NCI-H748 (cell line): ENCODE results near the gene KRTAP12-2.
A peak's percentile ranks its signal among the peaks of the same experiment; 100 is the strongest.
"Not testable (repeated sequence)": the region's sequence is repeated elsewhere in the genome, so short reads cannot be mapped to it uniquely, and the experiment has no call there.

Source experiments
- DNase-seq: peaks from one replicate; lab custom pipeline; 2025; ENCODE audit not compliant: unreplicated experiment; lab: John Stamatoyannopoulos, UW

Gene KRTAP12-2

DNA sequence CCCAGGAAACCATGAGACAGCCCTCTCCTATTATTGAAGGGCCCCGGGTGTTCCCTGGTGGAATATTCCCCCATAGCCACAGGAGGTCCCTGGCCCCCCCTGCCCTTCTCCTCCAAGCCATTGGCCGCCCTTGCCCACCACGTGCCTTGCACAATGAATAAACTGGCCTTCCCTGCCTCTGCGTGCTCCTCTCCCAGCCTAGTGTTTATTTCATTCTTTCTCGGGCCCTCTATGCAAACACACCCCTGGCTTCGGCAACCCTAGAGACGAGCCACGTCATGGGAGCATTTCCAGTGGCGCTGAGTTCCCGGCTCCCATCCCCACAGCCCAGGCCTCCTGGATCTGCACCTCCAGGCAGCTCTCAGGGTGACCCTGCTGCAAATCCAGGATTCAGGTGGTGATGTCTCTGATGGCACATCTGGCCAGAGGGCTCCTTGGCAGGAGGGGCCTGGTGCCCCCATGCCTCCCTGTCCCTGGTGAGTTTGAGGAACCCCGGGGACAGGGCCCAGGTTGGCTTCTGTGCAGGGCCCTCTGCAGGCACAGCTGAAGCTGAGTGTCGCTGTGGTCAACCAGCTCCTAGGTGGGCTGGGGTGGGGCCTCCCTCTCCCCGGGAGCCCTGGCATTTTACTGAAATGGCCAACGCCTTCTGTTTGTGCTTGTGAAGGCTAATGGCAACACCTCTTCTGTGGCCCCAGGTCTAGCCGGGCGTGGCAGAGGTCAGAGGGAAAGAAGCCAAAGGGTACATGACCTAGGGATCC, 36.4 kb upstream of the KRTAP12-2 start:
- no peak for DNase-seq

DNA sequence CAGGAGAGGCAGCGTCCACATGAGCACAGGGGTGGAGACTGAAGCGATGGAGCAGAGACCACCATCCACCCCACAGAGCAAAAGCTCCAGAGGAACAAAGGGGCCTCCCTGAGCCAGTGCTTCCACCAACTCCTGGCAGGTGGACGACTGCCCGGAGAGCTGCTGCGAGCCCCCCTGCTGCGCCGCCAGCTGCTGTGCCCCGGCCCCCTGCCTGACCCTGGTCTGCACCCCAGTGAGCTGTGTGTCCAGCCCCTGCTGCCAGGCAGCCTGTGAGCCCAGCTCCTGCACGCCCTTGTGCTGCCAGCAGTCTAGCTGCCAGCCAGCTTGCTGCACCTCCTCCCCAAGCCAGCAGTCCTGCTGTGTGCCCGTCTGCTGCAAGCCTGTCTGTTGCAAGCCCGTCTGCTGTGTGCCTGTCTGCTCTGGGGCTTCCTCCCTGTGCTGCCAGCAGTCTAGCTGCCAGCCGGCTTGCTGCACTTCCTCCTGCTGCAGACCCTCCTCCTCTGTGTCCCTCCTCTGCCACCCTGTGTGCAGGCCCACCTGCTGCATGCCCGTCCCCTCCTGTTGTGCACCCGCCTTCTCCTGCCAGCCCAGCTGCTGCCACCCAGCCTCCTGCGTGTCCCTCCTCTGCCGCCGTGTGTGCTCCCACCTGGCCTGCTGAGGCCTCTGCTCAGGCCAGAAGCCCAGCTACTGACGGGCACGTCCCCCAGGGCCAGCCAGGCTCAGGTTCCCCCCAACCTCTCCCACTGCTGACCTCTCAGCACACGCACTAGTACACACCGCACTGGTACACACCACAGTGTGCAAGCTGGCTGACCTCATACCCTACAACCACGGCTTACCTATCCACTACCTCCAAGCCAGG, 35.6 kb upstream of the KRTAP12-2 start:
- DNase-seq = no peak

DNA sequence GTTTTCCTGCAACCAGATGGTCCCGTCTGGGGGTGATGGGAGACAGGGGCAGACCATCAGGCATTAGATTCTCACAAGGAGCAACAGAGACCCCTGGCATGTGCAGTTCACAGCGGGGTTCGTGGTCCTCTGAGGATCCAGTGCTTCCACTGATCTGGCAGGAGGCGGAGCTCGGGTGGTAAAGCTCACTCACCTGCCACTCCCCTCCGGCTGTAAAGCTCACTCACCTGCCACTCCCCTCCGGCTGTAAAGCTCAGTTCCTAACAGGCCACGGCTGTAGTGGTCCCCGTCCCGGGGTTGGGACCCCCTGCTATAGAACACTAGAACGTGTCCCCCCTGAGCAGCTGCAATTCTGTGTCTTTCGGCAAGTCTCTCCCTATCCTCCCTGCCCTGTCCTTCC, 34.8 kb upstream of the KRTAP12-2 start:
- DNase-seq = peak; percentile 10

DNA sequence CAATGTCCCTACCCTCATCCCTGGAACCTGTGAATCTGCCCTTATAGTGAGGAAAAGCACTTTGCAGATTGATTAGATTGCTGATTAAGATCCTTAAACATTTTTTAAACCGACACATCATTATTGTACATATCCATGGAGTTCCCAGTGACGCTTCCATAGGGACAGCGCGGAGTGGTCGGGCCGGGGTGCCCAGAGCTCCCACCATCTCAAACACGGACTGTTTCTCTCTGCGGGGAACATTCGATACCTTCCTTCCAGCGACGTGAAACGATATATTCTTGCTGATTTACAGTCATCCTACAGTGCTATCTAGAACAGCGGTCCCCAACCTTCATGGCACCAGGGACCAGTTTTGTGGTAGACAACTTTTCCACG, 34.3 kb upstream of the KRTAP12-2 start:
- DNase-seq = no peak

DNA sequence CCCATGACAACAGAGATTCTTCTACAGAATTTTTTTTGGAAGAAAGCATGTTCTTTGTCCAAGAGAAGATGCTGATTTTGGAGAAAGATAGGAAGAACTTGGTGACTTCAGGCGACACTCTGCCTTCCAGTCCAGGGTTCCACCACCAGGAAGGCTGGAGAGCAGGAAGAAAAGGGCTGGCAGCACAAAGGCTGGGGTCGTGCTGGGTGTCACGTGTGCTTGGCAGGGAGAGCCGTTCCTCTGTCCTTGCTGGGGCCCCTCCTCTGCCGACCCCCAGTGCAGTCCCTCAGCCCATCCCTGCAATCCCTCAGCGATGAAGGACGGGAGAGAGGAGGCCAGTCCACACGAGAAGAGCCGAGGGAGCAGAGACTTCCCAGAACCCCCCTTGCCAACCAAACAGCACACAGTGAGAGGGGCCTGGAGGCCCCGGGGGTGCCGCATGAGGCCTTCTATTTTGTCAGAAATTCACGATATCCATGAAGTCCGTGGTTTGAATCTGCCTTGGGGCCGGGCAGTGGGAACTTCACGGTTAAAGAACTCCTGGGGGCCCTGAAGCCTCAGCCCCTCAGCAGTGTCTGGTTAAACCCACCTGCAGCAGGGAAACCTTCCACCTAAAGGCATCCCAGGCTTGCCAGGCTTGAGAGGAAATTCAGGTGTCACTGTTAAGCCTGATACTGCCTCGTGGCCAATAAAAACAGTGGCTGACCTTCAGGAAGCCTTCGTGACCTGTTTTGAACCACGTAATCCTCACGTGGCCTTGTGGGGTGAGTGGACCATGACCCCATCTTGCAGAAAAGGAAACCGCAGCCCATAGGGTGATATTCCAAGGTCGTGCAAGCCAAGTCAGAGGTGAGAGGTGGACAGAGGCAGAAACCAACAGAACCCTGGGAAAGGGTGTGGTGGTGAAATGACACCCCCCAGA, 33.6 kb upstream of the KRTAP12-2 start:
- DNase-seq = no peak

DNA sequence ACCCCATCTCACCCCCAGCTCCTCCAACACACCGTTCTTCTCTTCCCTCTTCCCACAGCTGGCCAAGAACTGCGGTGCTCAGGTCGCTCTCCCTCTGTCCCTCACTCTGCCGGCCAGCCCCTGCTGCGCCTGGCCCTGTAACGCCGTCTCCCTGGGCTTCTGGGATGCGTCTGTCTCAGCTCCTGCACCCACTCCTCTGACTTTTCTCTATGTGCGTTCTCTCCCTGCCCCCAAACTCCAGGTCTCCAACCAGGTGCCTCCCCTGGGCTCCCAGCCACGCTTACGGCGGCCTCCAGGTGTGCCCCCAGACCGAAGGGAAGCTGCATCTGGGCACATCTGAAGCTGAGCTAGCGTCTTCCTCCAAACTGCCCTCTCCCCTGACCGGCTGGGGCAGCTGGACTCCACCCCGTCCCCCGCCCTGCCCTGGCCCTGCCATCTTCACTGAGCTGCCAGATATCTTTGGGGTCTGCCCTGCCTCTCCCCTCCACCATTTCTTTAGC, 32.8 kb upstream of the KRTAP12-2 start:
- no peak for DNase-seq

DNA sequence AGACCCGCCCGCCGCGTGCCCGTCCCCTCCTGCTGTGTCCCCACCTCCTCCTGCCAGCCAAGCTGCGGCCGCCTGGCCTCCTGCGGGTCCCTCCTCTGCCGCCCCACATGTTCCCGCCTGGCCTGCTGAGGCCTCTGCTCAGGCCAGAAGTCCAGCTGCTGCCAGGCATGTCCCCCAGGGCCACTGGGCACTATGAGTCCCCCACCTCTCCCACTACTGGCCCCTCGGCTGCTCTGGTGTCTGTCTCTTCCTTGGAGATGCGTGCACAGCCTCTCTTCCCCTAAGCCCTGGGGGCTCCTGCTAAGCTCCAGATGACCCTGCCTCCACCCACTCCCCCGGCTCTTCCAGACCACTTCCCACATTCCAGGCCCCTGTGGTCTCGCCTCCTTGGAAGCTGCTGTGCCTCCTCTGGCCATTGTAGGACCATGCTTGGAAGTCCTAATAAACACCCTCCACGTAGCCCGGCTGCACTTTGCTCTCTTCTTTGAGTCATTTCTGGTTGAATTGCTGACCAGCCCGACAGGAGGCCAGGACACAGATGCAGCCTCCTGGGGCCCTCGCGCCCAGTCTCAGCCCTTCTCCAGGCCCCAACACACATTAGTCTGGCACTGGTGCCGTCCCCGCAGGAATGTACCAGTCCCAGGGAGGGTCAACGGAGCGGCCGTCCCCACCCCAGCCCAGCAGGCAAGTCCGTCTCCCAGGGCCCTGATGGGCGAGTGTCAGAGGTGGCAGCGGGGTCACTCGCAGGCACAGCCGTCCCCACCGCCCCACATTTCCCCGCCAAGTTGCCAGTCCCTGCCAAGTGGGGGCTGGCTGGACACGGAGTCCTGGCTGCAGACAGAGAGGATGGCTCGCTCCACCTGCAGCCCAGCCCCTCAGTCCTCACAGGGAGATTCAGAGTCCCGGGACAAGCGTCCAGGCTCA, 31.3 kb upstream of the KRTAP12-2 start:
- DNase-seq = no peak

DNA sequence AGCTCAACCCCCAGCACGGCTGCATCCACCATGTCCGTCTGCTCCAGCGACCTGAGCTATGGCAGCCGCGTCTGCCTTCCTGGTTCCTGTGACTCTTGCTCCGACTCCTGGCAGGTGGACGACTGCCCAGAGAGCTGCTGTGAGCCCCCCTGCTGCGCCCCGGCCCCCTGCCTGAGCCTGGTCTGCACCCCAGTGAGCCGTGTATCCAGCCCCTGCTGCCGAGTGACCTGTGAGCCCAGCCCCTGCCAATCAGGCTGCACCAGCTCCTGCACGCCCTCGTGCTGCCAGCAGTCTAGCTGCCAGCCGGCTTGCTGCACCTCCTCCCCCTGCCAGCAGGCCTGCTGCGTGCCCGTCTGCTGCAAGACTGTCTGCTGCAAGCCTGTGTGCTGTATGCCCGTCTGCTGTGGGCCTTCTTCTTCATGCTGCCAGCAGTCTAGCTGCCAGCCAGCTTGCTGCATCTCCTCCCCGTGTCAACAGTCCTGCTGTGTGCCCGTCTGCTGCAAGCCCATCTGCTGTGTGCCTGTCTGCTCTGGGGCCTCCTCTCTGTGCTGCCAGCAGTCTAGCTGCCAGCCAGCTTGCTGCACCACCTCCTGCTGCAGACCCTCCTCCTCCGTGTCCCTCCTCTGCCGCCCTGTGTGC, 30.6 kb upstream of the KRTAP12-2 start, which contains the start of gene KRTAP10-12:
KRTAP10-12 (plus strand) TSS at position 1 of the 639 bp plus-strand sequence; CDS start at position 31, 30 bp downstream.
- DNase-seq = not testable (repeated sequence)

DNA sequence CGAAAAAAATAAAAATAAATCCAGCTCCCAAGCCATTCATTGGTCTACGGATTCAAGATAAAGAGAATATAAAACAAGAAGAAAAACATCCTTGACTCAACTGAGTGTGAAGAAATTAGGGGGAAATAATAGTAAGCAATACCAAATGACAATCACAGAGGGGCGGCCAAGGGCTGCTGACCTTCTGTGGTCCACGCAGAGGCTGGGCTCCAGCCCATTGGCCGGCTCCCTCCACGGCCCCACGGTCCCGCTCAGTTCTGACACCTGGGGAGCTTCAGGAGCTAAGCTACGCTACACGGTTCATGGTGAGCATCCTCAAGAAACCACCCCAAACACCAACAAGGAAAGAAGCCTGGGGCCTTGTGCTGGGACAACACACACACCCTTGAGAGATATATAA, 29.8 kb upstream of the KRTAP12-2 start:
- no peak for DNase-seq

DNA sequence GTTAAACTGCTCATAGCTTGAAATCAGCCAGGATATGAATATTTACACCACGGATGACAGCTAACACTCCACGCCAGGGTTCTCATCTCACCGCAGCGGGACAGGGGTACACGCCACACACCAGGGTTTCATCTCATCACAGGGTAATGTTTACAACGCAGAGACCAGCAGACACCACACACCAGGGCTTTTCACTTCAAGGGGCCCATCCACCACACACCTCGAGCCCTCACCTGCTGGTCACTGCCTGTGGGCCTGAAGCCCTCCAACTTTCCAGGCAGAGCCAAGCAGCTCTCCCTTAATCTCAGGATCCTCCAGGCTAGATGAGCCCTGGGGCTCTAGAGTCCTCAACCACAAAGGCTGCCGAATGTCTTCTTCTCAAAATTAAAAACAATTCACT, 28.9 kb upstream of the KRTAP12-2 start:
- no peak for DNase-seq

DNA sequence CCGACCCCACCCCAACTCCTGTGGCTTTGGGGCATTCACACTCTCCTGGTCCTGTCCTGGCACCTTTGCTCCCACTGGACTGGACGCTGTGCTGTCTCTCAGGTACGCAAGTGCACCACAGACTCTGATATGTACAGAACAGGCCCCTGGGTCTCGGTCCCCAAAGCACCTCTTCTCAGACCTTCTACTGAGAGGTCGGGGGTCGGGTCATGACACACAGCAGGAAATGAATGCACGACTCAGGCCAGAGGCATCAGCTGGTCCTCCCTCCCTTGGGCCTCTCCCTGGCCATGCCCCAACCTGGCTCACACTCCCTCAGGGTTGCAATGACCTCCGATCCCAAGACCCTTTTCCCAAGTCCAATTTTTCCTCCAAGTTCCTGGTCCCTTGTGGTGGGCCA, 28.5 kb upstream of the KRTAP12-2 start:
- no peak for DNase-seq

DNA sequence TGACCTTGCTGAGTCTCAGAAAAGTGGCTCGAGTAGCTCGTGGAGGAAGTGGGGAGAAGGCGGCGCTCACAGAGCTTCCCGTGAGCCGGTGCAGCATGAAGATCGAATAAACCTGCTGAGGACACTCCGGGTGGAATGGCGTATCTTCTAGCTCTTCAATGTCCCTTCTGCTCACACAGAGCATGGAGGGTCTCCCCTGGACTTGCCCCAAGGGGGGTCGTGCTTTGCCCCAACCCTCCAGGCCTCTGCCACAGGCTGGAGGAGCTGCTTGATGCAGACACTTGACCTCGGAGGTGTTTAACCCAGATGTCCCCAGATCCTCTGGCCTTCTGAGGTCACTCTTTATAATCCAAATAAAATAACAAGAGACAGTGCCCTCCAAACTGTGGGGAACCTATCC, 28.0 kb upstream of the KRTAP12-2 start:
- no peak for DNase-seq

DNA sequence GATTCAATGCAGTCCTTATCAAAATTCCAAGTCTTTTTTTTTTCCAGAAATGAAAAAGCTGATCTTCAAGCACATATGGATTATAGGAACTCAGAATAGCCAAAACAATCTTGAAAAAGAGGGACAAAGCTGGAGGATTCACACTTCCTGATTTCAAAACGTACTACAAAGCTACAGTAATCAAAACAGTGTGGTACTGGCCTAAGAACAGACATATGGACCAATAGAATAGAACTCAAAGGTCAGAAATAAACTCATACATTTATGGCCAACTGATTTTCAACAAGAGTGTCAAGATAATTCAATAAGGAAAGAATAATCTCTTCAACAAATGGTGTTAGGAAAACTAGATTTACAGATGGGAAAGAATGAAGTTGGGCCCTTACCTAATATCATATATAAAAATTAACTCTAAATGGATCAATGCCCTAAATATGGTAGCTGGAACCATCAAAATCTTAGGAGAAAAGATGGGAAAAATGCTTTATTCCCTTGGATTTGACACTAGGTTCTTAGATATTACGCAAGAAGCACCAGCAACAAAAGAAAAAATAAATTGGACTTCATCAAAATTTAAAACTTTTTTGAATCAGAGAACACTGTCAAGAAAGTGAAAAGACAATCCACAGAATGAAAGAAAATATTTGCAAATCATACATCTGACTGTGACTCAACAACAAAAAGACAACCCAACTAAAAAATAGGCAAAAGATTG, 26.2 kb upstream of the KRTAP12-2 start:
- DNase-seq = no peak

DNA sequence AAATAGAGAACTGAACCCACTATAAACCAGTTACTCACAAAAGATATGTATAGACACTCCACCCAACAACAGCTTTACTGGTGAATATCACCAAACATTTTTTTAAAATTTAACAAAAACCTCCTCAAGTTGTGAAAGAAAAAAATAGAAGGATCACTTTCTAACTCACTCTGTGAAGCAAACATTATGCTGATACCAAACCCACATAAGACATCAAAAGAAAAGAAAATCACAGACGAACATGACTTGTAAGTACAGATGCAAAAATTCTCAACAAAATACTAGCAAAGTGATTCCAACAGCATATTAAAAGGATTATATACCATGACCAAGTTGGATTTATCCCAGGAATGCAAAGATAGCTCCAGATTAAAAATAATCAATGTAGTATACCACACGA, 25.0 kb upstream of the KRTAP12-2 start:
- no peak for DNase-seq

DNA sequence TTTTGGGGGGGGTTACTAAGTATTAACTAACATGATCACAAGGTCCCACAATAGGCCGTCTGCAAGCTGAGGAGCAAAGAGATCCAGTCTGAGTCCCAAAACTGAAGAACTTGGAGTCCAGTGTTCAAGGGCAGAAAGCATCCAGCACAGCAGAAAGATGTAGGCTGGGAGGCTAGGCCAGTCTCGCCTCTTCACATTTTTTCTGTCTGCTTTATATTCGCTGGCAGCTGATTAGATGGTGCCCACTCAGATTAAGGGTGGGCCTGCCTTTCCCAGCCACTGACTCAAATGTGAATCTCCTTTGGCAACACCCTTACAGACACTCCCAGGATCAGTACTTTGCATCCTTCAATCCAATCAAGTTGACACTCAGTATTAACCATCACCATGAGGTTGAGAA, 23.0 kb upstream of the KRTAP12-2 start:
- DNase-seq = not testable (repeated sequence)

DNA sequence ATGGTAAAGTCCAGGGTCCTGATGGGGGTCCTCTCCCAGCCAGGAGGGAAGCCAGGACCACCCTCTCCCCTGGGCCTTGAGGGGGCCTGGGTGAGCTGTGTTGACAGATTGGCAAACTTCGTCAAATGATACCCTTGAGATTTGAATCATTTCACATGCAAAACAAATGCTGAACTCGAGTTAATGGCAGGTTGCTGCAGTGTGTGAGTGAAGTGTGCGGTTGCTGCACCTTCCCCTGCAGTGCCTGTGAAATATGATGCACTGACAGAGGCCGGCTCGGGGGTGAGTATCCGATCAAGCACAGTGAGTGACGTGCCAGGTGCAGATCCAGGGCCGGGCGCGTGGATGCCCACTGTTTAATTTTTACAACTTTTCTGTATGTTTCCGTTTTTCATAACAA, 20.9 kb upstream of the KRTAP12-2 start:
- peak; percentile 60 for DNase-seq

DNA sequence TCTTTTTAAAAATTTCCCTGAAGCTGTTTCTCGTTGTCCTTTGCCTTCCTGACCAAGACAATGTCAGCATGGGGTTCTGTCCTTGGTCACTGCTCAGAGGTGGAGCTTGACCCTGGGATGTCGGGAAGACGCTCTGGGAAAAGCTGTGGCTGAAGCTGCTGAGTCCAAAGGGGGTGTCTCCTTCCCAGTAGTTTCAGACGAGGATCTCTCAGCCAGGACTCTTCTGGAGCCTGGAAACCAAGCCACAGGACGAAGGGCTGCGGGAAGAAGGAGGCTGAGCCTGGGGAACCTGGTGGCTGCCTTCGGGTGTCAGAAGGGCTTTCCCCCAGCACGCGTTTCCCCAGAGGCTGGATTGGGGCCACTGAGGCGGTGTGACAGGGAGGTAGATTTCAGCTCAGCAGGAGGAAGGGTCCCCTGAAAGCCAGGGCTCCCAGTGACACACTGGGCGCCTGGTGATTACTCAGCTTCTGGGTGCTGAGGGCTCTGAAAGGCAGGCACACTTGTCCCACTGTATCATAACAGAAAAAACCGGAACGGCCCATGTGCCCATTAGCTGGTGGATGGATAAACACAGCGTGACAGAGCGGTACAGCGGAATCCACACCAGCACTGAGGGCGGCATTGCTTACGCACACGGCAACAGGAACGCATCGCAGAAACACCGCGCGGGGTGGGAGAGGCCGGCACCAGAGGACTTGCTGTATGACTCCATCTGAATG, 20.3 kb upstream of the KRTAP12-2 start:
- DNase-seq = peak; percentile 22
